ENCODE results near the gene SMARCD1. TPM values are rescaled to one million over a fixed set of nuclear protein-coding genes. Genes with fewer than 3 reads are reported as not detected.

The SMARCD1 gene
- total RNA-seq, result 52.1 and 57.5 TPM in 2 replicates

DNA sequence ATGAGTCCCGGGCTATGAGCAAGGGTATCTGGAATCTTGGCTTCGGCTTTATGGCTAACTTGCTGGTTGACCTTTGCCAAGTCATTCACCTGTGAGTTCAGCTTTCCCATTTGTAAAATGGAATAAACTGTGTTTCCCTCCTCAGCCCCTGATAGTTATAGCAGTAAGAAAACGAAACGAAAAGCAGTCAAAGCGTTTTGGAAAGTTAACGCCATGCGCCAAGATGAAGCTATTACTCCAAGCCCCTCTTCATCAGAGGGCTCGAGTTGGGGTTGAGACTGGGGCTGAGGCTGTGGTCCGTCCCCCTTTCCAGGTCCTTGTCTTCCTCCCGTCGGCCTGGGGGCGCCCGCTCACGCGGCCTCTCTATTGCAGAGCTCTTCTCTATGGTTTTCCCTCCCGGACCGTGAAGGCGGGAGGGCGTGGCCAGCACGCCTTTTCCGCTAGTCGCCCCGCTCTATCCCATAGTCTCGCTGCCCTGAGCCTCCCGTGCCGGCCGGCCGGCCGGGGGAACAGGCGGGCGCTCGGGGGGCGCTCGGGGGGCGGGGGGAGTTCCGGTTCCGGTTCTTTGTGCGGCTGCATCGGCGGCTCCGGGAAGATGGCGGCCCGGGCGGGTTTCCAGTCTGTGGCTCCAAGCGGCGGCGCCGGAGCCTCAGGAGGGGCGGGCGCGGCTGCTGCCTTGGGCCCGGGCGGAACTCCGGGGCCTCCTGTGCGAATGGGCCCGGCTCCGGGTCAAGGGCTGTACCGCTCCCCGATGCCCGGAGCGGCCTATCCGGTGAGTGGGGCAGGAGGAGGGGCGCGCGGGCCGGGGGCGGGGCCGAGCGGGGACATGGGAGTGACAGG, at the start of gene SMARCD1:
Gene SMARCD1, plus strand, starts transcription at position 568 of the 840 bp plus-strand sequence. Its CDS starts 28 bp downstream, at position 596.

DNA sequence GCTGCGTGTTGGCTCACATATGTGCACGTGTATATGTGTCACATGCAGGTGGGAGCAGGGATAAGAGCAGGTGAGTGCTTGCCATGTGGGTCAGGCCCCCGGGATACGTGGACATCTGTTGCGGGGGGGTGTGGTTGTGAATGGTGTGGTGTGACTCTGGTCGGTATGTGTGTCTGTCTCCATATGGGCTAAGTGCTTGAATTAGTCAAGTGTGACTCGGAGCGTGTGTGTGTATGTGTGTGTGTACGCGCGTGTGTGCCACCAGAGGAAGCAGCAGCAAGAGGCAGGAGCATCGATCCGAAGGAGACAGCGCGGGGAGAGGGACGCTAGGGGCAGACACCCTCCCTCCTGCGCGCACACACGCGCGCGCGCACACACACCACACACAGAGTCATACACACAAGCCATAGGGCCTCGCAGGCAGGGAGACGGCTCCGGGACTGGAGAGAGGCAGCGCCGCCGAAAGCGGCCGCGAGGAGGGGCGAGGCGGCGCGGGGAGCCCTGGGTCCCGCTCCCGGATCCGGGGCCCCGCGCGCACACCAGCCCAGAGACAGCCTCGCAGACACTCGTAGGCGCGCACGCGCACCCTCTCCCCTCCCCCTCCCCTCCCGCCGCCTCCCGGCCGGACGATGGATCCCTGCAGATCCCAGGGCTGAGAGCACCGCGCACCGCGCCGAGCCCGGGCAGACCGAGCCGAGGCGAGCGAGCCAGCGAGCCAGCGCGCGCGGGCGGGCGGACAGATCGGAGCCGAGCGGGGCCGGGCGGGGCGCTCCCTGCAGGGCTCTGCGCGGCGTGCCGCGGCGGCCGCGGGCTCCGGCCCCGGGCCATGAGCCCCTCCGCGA, 27.9 kb upstream of the SMARCD1 start, which contains the start of gene ASIC1:
Gene ASIC1, plus strand, starts transcription at position 597 of the 842 bp plus-strand sequence. CDS start 1,171 bp downstream, outside the sequence.

DNA sequence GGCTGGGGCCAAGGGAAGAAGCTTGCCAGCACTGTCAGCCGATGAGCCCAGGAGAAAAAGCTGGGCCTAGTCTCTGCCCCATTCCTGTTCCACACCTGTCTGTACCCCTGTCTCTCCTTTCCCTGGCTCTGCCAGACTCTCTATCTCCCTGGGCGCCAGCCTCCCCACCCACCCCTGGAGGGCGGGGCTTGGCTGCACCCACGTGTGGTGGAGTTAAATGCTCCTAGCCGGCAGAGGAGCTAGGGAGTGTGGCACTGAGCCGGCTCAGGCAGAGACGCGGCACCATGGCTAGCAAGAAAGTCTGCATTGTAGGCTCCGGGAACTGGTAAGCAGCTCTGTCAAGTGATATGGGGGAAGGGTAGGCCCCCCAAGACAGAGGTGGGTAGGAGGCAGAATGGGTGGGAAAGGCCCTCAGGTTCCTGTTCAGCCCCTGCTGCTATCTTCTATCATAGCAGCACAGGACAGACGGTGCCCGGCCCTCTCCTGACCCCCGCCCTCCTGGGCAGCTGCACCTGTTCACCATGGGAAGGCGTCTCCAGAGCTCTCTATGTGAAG, 18.7 kb downstream of the SMARCD1 start, which contains the start of gene GPD1:
Gene GPD1, plus strand, starts transcription at position 242 of the 555 bp plus-strand sequence. Its CDS starts 43 bp downstream, at position 285.

DNA sequence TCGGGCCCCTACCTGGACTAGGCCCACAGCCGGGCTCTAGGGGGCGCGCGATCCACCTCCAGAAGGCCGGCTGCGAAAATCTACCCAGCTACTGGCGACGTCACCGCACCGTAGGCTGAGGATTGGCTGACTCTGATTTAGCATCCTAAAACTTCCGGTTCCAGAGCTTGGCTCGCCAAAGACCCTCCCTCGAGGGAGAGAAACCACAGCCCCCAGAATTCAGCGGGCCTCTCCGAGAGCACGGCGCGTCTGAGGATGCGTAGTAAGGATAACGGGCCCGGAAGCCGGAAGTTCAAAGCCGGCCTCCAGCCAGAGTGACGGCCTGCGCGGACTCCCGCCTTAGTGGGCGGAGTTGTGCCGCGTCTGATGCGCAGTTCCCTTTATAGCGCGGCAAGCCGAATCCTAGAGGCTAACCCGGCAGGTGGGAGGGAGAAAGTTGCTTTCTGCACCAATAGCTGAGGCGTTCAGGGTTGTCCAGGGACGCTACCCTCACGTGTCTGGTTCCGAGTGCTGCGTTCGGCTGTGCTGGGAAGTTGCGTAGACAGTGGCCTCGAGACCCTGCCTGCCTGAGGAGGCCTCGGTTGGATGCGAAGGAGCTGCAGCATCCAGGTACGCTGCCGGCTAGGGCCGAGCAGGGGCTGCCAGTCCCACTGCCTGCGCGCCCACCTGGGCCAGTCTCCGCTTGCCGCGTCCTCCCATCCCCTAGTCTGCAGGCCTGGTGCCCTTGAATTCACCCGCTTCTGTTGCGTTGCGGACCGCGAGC, 26.7 kb downstream of the SMARCD1 start, which contains the start of gene COX14:
Gene COX14, plus strand, starts transcription at position 544 of the 763 bp plus-strand sequence. CDS start 7,808 bp downstream, outside the sequence.

Other genes starting within 250 kb of the SMARCD1 start
- 1.7 and 2.2 TPM in 2 replicates for gene BCDIN3D, start 242.2 kb upstream of the SMARCD1 start, total RNA-seq
- 0.15 and 2.5 TPM in 2 replicates for gene FAIM2, start 181.4 kb upstream of the SMARCD1 start, total RNA-seq
- not detected in 2 replicates for gene AQP2, start 134.6 kb upstream of the SMARCD1 start, total RNA-seq
- gene AQP5, start 123.5 kb upstream of the SMARCD1 start, total RNA-seq, result not detected in 2 replicates
- gene AQP6, start 112.4 kb upstream of the SMARCD1 start, total RNA-seq, result not detected in 2 replicates
- 86.7 and 90.4 TPM in 2 replicates for gene RACGAP1, start 59.8 kb upstream of the SMARCD1 start, total RNA-seq
- 1.5 and 1.7 TPM in 2 replicates for gene ASIC1, start 27.7 kb upstream of the SMARCD1 start, total RNA-seq
- gene GPD1, start 18.7 kb downstream of the SMARCD1 start, total RNA-seq, result under 0.01 TPM in 1 of 2 replicates, not detected in the other
- gene COX14, start 26.9 kb downstream of the SMARCD1 start, total RNA-seq, result 36.7 and 40.3 TPM in 2 replicates
- gene CERS5, start 82.0 kb downstream of the SMARCD1 start, total RNA-seq, result 29.0 and 35.6 TPM in 2 replicates
- 47.4 and 57.7 TPM in 2 replicates for gene LIMA1, start 198.2 kb downstream of the SMARCD1 start, total RNA-seq

Data from bronchus fibroblast of lung (primary cell).